RWPE2 (cell line): ENCODE results near the gene NT5C1B.

Source experiments
- ATAC-seq: fragments of 200-7000 bp; cut with Tn5 transposase; 3 replicates; pipeline ENCODE4 v1.9.1; 2021; ENCODE audit warnings: low read depth
- DNase-seq: peaks from one replicate; pipeline ENCODE4 v3.0.0-alpha.2; 2020; ENCODE audit warnings: low spot score
- H3K27ac ChIP-seq: fragments of 450-650 bp; 2 replicates; pipeline ENCODE4 v1.5.1; 2017; ENCODE audit warnings: mild to moderate bottlenecking; ENCODE audit not compliant: poor library complexity, severe bottlenecking
- H3K27me3 ChIP-seq: fragments of 250-450 bp; sonication (Bioruptor Pico); 2 replicates; pipeline ENCODE4 v1.5.1; 2021; ENCODE audit warnings: mild to moderate bottlenecking, moderate library complexity; ENCODE audit not compliant: insufficient read depth, poor library complexity, severe bottlenecking
- H3K36me3 ChIP-seq: fragments of 250-450 bp; sonication (Bioruptor Pico); 2 replicates; pipeline ENCODE4 v1.5.1; 2020; ENCODE audit warnings: low read depth, mild to moderate bottlenecking, moderate library complexity
- H3K4me1 ChIP-seq: fragments of 250-450 bp; sonication (Bioruptor Pico); 2 replicates; pipeline ENCODE4 v1.5.1; 2021; ENCODE audit warnings: mild to moderate bottlenecking, moderate library complexity; ENCODE audit not compliant: insufficient read depth, poor library complexity, severe bottlenecking
- H3K4me3 ChIP-seq: fragments of 250-450 bp; sonication (Bioruptor Pico); 2 replicates; pipeline ENCODE4 v1.5.1; 2021; ENCODE audit warnings: mild to moderate bottlenecking, moderate library complexity; ENCODE audit not compliant: severe bottlenecking
- H3K9me3 ChIP-seq: fragments of 250-450 bp; sonication (Bioruptor Pico); 2 replicates; pipeline ENCODE4 v1.5.1; 2021; ENCODE audit warnings: mild to moderate bottlenecking, moderate library complexity; ENCODE audit not compliant: severe bottlenecking
- CTCF ChIP-seq: fragments of 450-650 bp; IDR thresholded peaks from one replicate; pipeline ENCODE4 v1.5.1; 2017; ENCODE audit warnings: mild to moderate bottlenecking, moderate library complexity; ENCODE audit not compliant: poor library complexity, severe bottlenecking

Gene NT5C1B

GRCh38 chr2:18630101-18630500 lies 40.7 kb upstream of the NT5C1B start:
- peak; percentile 76 for ATAC-seq
- H3K36me3 ChIP-seq = no peaks in the 10 kb centered on the region
- no peak for TF ChIP-seq CTCF

GRCh38 chr2:18626958-18627650 lies 37.7 kb upstream of the NT5C1B start:
- peaks cover 65% of the 10 kb centered on the region for H3K4me1 ChIP-seq
- peak overlapping the region; percentile 100 for H3K27ac ChIP-seq
- ATAC-seq = no peak
- no peak for DNase-seq
- no peak overlapping the region for H3K4me3 ChIP-seq
- H3K27me3 ChIP-seq = no peaks in the 10 kb centered on the region
- no peaks in the 10 kb centered on the region for H3K36me3 ChIP-seq
- no peaks in the 10 kb centered on the region for H3K9me3 ChIP-seq
- no peak for TF ChIP-seq CTCF

More at GRCh38 chr2:18630101-18630500, 40.7 kb upstream of the NT5C1B start:
- Histone ChIP-seq H3K27me3 (no peaks in the 10 kb centered on the region), H3K27ac (peak overlapping the region; percentile 100), H3K4me1 (peaks cover 44% of the 10 kb centered on the region), H3K9me3 (peaks cover 11% of the 10 kb centered on the region), H3K4me3 (no peak overlapping the region)
- DNase-seq = no peak

- no peak overlapping the region for H3K4me3 ChIP-seq
- peak; percentile 62 for ATAC-seq
- H3K9me3 ChIP-seq = no peaks in the 10 kb centered on the region
- peaks cover 65% of the 10 kb centered on the region for H3K4me1 ChIP-seq
- TF ChIP-seq CTCF = no peak
- H3K36me3 ChIP-seq = no peaks in the 10 kb centered on the region
- peak overlapping the region; percentile 100 for H3K27ac ChIP-seq
- H3K27me3 ChIP-seq = no peaks in the 10 kb centered on the region
- no peak for DNase-seq
Observed at GRCh38 chr2:18626256-18626668, 36.9 kb upstream of the NT5C1B start.

GRCh38 chr2:18625563-18625962 lies 36.2 kb upstream of the NT5C1B start:
- ATAC-seq = no peak
- DNase-seq = no peak
- peak overlapping the region; percentile 100 for H3K27ac ChIP-seq
- no peak overlapping the region for H3K4me3 ChIP-seq
- TF ChIP-seq CTCF = no peak
- peaks cover 61% of the 10 kb centered on the region for H3K4me1 ChIP-seq
- H3K27me3 ChIP-seq = no peaks in the 10 kb centered on the region
- H3K36me3 ChIP-seq = no peaks in the 10 kb centered on the region
- H3K9me3 ChIP-seq = no peaks in the 10 kb centered on the region

GRCh38 chr2:18623782-18624181 lies 34.4 kb upstream of the NT5C1B start:
- ATAC-seq (peak; percentile 79), DNase-seq (no peak)
- H3K4me1 ChIP-seq = peaks cover 47% of the 10 kb centered on the region
- H3K9me3 ChIP-seq = no peaks in the 10 kb centered on the region
- H3K27ac ChIP-seq = peak overlapping the region; percentile 100
- H3K27me3 ChIP-seq = no peaks in the 10 kb centered on the region
- H3K4me3 ChIP-seq = no peak overlapping the region
- H3K36me3 ChIP-seq = no peaks in the 10 kb centered on the region
- TF ChIP-seq CTCF = no peak
